Kasumi-1 (cell line): Measurements from ENCODE around the gene TFF1.
A peak's percentile ranks its signal among the peaks of the same experiment; 100 is the strongest.

ENCODE experiments used
- DNase-seq, 2 experiments: peaks; one replicate each; lab custom pipeline; 2025; lab: John Stamatoyannopoulos, UW

The TFF1 gene

DNA sequence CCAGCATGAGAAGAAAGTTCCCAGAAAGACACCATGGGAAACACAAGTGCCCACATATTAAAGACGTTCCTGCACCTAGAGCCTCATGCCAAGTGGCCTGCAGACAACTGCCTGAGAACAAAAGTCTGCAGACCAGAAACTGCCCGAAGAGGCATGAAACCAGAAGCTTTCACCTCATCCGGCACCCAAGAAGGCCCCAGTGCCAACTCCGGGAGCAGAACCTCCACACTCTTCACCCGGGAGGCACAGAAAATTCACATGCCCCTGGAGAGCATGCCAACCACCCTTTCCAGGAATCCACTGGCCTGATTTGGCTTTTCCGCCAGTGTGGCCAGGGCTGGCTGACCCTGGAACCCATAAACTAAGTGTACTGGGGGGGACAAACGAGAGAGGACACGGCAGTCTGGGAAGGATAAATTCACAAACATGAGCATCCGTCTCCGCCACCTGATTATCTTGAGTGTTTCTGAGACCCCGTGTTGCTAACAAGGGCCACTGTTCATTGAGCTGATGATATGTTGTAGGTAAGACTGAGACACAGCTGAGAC is 22.3 kb downstream of the TFF1 start:
- no peak for DNase-seq

DNA sequence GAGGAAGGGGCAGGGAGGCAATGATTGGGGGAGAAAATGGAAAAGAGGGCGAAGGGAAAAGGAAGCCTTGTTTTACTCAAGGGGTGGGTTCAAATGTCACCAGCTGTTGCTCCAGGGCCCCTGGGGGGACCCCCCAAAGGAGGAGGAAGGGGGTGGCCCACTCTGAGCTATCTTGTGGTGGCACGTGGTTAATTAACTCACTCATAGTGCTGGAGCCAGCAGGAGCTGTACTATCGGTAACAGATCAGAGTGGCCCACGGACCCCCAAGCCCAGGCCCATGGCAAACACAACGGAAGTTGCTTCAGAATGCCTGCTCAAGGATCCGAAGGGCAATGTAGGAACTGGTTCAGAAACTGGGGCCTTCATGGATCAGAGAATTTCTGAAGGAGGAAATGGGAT is 22.8 kb downstream of the TFF1 start:
- DNase-seq, result no peak

DNA sequence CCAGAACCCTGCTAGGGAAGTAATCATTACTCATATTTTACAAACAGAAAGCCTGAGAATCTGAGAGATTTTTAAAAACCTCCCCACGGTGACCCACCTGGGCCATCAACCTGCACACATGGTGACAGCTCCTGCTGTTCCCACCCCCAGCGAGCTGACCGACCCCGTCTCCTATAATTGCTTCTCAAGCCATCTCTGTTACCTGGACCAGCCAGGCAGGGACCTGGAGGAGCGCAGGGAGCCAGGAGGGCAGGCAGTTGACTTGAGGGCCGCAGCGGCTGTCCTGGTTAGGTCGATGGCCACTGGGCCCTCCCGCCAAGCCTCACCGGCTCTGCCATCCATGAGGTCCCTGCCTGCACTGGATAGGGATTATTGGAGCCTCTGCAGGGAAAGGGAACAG is 23.2 kb downstream of the TFF1 start:
- DNase-seq, result no peak

DNA sequence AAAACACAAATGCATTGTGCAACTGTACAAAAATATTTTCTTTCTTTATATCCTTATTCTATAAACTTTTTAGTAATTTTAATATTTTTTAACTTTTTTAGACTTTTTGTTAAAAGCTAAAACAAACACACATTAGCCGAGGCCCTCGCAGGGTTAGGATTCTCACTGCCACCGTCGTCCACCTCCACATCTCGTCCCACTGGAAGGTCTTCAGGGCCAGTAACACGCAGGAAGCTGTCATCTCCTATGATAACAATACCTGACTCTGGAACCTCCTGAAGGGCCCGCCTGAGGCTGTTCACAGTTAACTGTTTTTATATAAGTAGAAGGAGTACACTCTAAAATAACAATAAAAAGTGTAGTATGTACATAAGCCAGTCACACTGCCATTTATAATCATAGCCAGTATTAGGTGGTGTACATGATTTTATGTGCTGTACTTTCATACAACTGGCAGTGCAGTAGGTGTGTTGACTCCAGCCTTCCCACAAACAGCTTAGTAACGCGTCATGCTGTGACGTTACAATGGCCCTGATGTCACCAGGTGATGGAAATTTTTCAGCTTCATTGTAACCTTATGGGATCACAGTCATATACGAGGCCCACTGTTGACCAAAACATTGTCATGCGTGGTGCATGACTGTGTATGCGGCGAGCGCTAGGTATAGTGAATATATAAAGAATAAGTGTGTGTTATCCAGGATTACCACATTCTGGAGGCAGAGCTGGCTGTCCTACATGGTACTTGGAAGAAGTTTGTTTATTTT is 24.4 kb downstream of the TFF1 start:
- DNase-seq, result no peak

DNA sequence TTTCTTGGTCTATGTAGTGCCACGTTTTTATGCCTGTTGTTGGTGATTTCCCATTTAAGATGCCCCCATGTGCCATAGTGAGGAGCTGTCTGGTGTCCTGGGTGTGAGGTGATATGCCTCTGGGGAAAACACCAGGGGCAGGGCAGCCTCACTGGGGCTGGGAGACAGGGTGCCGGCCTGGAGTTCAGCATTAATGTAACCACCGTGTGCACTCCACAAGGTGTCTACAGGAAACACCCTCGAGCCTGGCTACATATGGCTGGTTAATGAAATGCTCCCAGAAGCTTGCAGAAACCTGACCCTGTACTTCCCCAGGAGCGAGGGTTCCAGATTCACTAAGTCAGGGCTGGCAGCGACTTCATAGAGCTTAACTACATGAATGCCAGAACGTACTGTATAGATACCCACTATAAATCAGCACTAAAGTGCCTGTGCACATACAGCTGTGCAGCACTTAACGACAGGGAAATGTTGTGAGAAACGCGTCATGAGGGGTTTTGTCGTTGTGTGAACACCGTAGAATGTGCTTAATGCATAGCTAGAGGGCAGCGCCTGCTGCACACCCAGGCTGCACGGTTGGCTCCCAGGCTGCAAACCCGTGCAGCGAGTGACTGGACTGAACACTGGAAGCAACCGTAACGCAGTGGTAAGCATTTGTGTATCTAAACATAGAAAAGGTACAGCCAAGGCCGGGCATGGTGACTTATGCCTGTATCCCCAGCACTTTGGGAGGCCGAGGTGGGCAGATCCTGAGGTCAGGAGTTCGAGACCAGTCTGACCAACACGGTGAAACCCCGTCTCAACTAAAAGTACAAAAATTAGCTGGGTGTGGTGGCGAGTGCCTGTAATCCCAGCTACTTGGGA is 25.9 kb downstream of the TFF1 start:
- DNase-seq, result no peak

DNA sequence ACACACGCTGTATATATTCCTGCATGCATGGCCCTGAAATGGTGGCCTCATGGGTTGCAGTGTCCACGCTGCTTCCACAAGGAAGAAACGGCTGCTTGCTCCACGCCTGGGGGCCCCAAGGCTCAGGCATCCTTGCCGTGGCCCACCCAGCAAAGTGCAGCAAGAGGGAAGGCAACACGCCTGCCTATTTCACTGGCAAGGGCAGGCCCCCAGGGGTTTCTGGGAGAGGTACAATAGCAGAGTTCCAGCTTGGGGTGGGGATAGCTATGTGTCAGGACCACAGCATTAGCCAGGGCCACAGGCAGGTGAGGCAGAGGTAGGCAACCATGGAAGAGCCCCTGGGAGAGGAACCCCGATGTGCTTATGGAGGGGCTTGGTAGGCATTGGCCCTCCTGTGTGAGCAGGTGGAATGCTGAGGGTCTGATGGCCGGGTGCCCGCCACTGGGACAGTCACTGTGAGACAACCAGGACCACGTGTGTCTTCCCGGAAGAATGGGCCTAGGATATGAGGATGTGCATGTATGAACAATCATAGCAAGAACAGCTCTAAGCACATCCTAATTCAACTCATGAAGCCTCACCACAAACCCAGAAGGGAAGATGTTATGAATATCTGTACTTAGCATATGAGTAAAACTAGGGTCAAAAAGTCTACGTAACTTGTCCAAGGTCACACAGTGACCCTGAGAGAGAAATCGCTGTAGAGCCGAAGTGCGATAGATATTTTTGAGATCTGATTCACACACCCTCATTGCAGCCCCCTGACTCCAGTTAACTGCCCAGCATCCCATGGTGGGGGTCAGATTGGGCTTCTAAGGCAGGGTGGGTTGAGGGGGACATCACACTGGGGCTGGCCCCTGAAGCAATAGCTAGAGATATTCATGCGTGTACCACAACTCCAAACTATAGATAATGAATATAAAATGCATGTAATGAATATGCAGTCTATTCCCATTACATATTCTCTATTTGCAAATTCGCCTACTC is 27.3 kb downstream of the TFF1 start:
- DNase-seq, result no peak

DNA sequence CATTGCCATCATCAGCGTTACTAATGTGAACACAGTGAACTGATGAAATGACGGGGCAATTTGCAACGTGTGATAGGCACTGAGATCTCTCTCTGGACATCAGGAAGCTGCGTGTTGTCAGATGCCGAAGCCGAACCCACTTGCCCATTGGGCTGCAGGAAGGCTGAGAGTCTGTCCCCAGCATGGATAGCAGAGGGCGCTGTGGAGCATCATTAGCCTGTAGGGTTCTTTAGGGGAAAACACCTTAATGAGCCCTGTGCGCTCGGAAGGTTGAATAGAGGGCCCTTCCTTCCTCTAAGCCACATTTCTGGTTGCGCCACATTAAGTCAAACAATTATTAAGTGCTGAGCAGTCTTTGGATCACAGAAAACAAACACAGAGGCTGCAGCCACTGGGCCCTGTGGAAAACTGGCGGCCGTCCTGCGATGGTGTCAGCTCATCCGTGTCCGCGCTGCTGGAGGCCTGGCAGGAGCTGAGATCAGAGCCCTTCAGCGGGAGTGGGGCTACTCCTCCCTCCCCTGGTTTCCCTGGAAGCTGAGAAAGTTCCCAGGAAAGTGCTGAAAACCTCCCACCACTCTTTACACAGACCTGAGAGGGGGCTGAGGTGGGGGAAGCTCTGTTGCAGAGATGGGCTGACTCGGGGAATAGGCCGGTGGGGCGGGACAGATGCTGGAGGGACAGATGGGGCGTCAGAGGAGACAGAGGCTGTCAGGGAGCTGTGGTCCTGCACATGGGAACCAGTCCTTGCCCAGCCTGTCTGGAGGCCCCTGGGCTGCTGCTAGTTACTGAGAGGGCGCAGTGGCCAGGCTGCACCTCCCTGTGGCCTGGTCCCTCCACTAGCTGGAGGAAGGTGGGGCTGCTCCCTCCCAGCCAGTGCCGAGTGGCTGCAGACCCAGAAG is 28.3 kb downstream of the TFF1 start:
- peak; percentile 59 to 61 for DNase-seq

DNA sequence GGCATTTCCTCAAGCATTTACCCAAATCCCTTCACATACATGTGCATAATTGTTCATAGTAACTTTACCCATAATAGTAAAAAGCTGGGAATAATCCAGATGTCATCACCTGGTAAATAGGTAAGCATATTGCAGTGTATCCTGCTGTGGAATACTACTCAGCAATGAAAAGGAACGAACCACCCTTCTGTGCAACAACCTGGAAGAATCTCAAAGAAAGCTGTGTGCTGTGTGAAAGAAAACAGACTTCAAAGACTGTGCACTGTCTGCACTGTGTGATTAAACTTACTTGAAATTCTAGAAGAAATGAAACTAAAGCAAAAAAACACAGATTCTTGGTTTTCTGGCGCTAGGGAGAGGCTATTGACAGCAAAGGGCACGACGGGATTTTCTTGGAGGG is 29.1 kb downstream of the TFF1 start:
- no peak for DNase-seq

DNA sequence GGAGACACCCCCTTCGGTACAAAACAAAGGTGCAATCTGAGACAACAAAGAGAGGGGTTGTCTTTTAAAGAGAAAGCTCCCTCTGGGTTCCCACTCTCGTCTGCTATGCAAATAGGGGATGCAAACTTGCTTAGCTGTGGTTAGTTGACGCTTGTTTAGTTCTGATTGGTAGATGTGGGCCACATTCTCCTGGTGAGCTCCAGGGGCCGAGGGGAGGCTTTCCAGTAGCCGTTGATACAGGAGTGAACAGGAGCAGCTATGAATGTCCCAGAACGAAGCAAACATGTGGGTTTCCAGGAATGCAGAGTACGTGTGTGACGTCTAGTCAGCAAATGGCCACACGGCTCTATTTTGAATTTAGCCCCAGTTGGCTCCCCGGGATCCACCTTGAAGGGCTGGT is 30.3 kb downstream of the TFF1 start:
- no peak for DNase-seq

DNA sequence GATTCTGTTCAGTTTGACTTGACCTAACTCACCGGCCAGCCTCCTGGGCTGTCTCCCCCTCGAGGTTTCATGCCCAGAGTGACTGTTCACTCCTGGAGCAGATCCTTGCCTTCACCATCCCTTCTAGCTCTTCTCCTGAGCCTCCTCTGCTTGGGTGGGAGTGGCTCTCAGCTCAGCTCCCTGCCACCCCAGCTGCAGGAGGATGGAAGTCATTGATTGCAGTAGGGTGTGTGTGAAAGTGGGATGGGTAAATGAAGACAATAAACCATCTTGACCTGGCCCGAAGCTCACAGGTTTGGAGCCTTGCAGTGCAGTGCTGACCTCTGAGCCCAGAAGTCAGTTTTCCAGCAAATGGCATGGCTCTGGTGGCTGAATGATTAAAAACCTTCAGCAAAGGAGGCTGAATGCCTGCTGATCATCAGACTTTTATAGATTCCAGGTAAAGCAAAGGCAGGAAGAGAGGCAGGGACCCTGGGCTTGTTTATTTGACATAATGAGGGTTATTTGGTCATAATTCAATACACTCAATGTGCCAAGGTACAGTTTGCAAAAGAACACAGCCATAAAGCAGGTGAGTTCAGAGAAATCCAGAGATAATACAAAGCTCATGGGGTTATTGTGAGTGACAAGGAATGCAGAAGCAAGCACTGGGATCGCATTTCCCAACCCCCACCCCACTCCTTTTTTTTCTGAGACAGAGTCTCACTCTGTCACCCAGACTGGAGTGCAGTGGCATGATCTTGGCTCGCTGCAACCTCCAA is 33.6 kb downstream of the TFF1 start:
- no peak for DNase-seq

DNA sequence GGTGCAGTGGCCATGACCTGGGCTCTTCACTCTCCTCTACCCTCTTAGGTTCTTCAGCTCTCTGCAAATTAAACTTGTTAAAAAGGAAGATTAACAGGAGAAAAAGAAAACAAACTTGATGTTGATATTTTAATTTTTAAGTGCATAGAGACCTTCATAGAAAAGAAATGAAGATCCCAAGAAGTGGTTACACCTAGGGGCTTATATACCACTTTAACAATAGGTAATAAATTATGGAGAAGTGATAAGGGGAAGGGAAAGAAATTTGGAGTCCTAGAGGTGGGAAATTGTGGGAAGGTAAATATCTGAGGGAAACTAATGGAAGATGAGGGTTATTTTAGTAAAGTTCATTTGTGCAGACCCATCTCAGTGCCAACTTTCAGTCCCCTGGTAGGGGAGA is 34.7 kb downstream of the TFF1 start:
- no peak for DNase-seq

DNA sequence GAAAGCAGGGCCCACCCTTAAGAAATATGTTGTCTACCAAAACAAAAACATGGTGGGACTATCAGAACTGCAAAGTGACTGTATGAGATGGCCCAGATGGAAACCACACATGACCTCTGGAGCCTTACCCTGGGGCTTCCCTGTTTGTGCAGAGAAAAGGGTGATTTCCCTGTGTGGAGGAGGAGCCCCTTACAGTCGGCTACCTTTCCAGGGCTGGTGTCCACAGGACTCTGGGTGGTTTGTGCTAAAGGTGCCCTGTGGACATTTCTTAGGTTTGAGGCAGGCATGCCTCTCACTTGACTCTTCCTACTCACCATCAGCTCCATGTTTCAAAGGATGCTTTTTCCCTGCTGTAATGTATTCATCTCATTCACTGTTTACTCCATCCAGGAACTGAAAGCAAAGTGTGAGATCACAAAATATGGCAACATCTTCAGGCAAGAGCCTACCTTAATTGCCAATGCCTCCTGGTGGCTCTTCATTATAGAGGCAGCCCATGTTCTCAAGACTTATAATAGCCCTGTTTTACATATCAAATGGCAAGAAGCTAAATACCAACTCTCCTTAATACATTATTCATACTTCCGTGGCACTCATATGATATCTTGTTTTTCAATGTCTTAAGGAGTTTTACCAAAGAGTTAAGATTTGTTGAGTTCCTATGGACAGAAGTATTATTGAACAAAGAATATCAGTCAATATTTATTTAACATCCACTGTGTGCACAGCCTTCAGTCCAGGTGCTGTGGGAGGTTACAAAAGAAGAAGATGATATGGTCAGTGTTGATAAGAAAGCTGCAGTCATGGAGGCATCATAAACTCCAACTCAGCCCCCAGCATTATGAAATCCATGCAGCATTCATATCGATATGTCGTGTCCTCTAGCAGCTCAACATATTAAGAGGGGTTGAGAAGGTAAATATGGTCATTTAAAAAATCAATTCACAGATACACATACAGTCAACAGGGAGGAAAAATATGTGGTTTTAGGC is 35.7 kb downstream of the TFF1 start:
- DNase-seq, result no peak

DNA sequence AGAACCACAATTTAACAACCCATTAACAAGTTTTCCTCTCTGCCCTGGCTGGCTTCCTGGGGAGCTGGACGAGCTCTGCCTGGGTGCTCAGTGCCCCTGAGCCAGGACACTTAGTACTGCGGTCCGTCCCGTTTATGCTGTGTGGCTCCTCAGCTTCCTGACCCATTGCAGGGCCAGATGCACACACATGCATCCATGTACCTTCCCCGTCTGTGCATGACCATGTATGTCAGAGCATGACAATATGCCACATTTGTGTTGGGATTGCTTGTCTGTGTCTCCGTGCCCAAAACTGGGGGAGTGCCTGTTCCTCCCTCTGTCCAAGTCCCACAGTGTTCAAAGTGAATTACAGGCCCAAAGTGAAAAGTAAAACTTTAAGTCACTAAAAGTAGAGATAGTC is 41.4 kb downstream of the TFF1 start:
- no peak for DNase-seq

DNA sequence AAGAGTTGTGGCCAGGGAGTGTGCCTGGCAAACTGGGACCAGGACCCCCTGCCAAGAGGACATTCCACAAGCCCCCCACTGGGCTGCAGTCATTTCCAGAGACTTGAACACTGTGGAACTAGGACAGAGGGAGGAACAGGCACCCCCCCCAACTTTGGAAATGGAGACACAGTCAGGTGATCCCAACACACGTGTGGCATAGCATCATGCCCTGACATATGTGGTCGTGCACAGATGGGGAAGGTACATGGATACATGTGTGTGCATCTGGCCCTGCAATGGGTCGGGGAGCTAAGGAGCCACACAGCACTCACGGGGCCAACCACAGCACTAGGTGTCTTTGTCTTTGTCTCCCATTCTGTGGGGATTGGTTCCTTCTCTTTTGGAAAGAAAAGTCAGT is 44.5 kb downstream of the TFF1 start:
- DNase-seq, result no peak

DNA sequence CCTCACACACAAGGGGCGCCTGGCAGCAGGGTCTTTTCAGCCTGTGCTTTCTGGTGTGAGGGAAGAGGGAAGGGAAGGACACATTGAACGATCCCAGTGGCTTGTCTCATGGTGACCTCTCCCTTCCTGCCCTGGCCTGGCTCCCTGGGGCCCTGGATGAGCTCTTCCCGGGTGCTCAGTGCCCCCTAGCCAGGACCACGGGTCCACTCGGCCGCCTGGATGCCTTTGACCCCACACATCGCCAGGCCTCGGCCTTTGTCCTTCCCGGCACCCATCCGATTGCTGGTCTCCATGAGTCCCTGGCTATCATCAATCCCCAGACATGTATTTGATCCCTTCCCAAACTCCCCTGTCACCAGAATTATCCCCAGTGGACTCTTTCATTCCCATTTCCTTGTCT is 45.1 kb downstream of the TFF1 start:
- DNase-seq, result no peak

DNA sequence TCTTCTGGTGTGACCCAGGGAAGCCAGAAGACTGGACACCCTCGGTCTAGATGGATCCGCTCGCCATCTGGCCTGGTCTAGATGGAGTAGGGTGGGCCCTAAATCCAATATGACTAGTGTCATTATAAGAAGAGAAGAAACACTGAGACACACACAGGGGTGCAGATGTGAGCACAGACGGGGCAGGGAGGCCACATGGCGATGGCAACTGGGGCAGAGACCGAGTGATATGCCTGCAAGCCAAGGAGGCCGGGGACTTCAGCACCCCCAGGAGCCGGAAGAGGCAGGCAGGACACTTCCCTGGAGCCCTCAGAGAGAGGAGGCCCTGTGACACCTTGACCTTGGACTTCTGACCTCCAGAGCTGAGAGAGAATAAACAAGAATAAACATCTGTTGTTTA is 45.5 kb downstream of the TFF1 start:
- no peak for DNase-seq

DNA sequence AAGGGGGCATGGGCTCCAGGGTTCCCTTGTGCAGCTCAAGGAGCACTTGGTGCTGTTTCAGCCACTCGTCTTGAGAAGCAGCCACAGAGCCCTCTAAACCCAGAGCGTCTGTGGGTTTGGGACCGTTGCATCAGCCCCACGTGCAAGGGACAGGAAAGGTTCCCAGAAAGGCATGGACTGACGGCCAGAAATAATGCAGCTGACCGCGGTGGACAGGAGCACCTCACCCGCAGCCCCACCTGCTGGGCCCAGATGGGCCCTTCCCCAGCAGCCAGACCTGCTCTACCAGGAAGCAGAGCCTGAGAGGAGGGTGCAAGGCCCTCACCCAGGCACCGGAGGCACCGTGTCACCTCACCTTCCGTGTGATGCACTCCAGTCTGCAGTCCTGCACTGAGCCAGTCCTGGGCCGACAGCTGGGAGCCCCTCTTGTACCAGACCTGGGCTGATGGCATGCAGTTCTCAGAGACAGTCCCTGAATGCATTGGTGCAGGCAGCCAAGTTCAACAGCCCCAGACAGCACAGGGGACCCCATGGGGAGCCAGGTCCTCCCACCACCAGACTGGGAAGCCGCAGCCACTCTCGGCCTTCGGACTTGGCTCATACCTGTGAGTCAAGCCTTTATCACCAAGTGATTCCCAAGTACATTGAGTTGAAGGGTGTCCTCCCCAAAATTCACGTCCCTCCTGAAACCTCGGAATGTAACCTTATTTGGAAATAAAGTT is 46.3 kb downstream of the TFF1 start:
- peak; percentile 43 to 53 for DNase-seq

DNA sequence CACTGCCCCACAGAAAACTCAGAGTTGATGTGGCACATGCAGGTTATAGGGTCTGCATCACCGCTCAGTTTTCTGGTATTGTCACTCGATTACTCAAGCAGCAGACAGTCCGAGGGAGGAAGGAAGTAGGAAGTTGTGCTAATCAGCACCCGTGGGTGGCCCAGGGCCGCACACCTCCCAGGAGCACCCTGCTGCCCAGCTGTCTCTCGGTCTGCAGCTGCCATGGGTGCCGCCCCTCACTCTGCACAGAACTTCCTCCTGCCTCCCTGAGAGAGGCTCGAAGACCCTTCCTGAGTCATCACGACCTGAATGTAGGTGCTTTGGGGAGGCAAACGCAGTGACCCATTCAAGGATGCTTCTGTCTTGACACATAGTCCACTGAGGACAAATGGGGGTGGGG is 47.0 kb downstream of the TFF1 start:
- DNase-seq, result peak; percentile 84 to 89
